Activated CD4-positive, alpha-beta T cell treated with anti-CD3 and anti-CD28 coated beads, Interleukin-2, Interleukin-4, amounts not matched to agents 100 ng/mL and 50 ng/mL, durations not matched to agents 16 hours and 8 hours (primary cell): ENCODE results near the gene MARCO.
"Not testable (repeated sequence)": the region's sequence is repeated elsewhere in the genome, so short reads cannot be mapped to it uniquely, and the experiment has no call there.

Experiments used
- DNase-seq: peaks from one replicate; pipeline ENCODE4 v3.0.0-alpha.2; 2020; ENCODE audit warnings: low spot score

MARCO gene

DNA sequence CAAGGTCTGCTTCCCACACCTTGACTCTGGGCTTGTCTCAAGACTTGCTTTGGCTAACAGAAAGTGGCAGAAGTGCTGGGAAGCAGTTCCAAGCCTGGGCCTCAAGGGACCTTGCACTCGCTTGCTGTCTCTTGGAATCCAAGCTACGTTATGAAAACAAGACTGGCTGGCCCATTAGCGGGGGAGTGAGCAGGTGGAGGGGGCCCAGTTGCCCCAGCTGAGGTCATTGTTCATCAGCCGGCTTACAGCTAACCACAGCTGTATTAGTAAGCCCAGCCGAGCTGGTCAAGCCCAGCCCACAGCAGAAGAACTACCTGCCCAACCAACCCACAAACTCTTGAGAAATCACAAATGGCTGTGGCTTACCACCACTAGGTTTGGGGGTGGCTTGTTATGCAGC, 63.1 kb downstream of the MARCO start:
- no peak for DNase-seq

DNA sequence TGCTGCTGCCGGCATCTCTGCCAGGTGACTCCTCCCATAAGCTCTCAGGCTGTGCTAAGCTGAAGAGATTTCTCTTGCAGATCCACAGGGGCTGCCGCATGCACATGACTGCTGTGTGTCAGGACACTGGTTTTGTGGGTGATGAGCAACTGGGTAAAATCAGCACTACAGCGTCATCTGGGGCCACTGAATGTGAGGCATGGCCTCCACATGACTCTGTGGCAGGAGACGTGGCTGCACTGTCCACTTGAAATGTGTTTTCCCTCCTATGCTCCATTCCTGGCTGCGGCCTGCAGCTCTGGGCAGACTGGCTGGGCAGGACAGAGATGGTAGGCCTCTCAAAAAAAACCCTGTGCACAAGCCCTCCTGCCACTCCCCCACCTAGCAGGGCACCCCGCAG, 63.6 kb downstream of the MARCO start:
- no peak for DNase-seq

DNA sequence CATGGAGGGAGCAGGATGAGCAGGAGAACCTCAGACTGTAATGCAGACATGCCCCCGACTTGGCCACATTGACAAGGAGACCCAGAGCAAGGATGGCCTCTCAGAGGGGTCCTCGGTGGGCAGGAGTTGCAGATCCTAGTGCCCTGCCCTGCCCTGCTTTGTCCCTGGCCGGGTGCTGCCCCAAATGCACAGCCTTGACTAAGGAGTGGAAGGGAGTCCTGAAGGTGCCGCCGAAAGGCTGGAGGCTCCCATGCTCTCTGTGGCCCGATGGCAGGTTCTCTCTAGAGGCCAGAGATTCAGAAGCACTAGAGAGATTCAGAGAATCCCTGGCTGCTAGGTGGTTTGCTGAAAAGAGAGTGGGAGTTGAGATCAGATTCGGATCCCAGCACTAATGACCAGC, 64.4 kb downstream of the MARCO start:
- DNase-seq: no peak

DNA sequence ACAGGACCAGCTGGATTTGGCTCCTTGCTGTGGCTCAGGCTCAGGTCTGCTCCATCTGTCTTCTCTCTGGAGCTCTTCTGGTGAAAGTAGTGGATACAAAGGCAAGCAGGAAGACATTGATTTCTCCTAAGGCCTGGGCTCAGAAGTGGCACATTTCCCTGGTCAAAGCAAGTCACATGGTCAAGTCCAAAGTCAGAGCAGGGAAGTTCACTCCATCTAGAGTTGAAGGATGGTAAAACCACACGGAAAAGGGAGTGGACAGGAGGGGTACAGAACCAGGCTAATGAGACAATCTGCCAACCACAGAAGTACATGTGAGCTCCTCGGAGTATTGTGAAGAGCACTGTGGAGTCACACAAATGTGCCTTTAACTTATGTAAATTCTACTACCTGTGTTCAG, 66.1 kb downstream of the MARCO start:
- no peak for DNase-seq

DNA sequence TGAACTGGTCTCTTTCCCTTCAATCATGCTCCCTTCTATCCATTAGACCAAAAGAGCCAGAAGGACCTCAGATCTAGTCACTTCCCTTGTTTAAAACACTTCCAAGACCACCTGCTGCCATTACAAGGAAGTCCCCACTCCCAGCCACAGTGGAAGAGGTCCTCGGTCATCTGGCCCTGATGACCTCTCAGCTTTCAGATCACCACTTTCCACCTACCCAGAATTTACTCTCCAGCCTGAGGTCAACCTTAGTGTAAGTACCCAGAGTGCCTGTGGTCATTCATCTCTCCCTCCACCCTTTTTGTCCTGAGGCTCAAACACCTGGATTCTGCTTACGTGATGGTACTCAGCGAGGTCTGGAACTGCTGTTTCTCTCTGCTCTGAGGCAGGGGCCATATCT, 67.1 kb downstream of the MARCO start:
- no peak for DNase-seq

DNA sequence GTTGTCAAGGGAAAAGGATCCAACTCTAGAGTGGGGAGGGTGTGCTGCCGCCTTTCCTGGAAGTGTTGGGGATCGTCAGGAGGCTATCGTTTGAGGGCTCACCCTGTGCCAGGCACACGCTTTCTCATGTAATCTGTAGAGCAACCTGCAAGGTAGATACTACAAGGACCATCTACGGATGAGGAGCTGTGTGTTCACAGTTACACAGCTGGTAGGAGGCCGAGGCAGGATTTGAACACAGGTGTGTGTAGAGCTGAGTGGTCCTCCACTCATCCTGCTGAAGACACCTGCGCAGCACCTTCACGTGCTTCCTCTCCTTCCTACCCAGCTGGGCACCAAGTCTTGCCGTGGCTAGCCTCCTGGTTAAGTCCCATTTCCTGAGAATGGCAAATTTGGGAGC, 68.3 kb downstream of the MARCO start:
- DNase-seq: no peak

DNA sequence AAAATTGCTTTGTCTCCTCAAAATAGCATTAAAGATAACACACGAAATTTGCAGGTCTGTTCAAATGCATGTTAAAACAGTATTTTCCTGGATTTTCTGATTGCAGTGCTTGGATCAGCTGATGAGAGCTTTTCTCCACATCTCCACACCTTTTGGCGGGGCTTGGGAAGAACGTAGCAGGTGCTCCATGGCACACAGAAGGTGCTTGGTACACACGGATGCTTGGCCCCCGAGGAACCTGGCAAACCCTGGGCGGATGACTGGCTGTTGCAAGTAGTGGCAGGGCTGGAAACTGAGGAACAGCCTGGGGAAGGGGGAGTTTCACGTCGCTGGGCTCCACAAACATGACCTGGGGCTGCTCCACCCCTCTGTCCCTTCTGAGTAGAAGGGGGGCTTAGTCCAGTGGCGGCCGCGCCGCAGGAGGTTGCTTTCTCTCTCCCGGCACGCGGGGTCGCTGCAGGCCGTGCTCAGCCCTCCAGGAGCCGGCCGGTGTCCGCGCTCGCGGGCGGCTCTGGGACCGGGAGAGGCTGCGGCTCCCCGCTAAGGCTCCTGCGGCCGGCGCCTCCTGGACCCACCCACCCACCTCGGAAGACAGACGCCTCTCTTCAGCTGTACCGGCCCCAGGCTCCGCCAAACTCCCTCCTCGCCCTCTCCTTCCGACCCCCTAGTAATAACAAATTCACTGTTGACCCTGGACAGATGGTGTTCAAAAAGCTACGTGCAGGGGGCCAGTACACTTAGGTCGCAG, 69.3 kb downstream of the MARCO start:
- no peak for DNase-seq

DNA sequence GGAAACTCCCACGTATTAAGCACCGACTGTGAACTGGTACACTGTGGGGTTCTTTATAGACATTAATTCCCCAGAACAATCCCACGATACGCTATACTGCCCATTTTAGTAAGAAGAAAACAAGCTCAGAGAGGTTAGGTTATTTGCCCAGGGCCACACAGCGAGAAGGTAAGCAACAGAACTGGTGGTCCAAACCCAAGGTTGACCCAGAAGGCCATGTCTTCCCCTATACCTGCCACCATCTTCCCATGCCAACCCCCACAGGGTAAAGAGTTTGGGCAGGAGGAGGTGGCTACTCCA, 69.9 kb downstream of the MARCO start:
- no peak for DNase-seq

DNA sequence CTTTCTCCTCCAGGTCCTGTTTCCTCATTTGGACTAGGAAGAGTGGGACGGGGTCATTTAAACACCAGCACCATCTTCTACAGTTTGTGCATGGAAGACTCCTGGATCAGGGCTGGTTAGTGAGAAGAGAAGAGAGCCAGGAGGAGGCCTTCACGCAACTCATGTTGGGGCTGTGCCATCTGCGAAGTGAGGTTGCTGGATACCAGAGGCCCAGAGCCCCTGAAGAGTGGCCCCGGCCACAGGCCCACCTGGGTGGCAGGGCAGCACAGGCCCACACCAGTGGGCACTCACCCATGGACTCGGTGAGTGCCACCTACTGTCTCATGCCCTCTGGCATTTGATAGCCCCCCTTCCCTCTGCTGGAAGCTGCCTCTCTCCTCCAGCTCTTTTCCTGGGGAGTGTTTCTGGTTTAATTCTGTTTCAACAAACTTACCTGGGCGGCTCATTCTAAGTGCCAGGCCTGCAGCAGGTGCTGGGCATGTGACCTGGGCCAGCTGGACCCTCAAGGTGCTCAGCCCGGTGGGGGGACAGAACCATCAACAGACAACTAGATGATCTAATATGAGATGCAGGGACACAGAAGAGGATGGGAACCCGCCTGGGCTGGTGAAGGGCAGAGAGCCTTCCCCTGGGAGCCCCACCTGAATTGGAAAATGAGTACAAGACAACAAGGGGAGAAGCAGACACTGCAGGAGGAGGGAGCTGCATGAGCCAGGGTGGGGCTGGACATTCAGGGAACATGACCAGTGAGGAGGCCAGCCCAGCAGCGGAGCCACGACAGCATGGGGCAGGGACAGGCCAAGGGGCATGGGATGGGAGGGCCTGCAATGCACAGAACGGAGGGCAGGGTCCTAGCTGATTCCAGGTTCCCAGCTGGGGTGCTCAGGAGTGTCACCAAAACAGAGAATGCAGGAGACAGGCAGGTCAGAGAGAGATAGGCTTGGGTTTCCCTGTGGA, 70.6 kb downstream of the MARCO start:
- DNase-seq: no peak

DNA sequence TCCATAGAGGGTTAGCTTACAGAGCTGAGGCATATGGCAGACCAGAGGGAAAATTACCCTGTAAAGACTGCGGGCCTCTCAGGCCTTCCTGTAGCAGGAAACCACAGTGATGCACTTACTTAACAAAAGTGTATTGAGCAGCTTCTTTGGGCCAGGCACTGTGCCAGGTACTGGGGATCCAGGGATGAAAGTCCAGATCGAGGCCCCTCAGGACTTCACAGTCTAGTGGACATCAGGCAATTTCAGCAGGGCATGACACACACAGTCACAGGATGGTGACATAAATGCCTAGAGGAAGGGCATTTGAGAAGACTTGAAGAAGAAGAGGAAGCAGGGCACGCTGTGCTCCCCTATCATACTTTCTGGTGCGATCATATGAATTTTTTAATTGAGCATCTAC, 71.7 kb downstream of the MARCO start:
- no peak for DNase-seq

DNA sequence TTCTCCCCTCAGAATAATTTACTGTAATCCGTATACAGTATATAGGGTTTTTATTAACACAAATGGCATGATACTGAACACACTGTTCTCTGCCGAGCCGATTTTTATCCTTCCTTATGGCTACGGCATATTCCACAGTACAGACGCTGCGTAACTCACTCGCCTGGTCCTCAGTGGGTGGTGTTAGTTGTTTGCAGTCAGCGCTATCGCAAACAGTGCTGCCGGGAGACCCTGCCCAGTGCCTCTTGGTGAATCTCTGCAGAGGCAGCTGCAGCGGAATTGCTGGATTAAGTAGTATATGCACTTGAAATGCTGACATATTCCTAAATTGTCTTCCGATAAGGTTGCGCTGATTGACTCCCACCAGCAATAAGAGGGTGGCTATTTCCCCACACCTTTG, 73.9 kb downstream of the MARCO start:
- no peak for DNase-seq

DNA sequence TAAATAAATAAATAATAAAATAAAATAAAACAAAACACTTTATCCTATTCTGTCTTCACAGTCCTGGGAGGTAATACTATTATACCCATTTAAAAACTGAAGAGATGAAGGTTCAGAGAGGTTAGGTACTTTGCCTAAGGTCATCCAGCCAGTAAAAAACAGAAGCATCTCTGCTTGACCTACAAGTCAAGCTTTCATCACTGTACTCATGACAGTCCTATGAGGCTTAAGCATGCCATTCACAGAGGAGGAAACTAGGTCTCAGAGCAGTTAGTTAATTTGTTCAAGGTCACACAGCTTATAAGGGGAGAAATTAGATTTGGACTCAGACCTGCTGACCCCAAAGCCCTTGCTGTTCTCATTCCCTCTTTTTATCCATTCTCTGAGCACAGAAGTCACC, 77.5 kb downstream of the MARCO start:
- DNase-seq: no peak

DNA sequence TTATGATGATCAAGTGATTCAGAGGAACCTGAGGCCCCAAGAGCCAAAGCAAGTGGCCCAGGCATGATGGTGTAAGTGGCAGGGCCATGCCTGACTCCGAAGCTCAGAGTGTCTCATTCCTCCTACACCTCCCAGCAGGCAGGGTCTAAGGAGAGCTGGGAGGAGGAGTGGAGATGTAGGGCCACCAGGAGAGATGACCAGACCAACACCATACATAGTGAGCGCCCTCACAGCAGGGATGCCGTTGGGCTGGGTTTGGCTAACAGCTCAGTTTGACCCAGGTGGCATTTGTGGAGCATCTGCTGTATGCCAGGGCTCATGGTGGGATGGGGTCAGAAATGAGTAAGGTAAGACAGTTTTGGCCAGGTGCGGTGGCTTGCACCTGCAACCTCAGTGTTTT, 80.7 kb downstream of the MARCO start:
- DNase-seq: no peak

DNA sequence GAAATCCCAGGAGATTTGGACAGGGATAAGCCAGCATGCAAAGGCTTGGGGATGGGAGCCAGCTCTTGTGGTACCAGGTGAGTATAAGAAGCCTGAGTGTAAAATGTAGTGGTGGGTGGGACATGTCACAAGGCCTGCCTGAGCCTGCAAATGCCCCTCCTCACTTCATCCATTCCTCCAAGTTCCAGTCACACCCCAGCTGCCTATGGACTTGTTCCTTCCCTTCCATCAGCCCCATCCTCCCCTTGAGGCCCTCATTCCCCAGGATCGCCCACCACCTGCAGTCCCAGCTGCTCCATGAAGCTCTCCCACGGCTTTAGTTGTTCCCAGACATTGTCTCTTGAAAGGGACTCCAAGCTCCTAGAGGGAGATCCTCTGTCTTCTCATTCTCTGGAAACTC, 81.5 kb downstream of the MARCO start:
- DNase-seq: no peak

DNA sequence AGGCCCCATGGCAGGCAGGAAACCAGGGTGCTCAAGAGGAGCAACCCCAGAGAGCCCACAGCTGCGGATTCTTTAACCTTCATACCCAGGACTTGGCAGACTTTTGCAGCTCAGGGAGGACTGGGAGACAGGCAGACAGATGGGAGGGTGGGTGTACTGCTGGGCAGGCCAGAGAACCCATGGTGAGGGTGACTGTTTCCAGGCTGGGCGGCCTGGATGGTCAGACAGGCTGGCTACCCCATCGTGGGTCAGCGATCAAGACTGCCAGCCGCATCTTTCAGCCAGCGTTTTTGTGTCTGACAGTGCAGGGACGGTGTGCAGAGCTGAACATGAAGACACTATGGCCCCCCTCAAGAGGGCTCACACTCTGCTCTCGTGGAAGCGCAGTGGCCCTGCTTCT, 82.2 kb downstream of the MARCO start:
- no peak for DNase-seq

DNA sequence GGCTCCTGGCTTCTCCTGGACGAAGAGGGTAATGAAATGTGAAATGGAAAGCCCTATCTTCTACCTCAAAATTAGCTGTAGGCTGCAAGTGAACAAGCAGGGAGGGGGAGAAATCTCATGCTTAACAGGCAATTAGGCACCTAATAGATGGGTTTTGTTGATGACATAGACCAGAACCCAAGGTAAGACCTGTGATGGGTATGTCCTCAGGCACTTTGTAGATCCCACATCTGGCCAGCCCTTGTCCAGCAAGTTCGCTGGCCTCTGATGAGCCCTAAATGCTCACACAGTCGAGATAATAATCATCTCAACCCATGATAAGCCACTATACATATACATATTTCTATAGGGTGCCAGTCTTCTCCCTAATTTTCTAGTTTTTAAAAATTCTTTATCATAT, 82.6 kb downstream of the MARCO start:
- DNase-seq: no peak

DNA sequence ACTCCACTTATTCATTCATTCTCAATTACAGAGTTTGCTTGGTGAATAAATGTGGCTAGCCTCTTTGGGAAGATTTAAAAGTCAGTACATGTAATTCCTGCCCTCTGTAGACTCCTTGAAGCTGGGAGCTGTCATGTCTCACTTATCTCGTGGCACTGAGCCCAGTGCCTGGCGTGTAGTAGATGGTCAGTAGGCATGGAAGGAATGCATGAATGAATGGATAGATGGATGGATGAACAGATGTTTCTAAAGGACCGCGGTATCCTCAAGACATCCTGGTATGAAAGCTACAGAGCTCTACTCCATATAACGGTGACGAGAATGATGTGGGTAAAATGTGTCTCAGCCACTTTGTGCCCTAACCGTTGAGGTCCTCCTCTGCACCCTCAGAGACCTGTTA, 83.0 kb downstream of the MARCO start:
- no peak for DNase-seq

DNA sequence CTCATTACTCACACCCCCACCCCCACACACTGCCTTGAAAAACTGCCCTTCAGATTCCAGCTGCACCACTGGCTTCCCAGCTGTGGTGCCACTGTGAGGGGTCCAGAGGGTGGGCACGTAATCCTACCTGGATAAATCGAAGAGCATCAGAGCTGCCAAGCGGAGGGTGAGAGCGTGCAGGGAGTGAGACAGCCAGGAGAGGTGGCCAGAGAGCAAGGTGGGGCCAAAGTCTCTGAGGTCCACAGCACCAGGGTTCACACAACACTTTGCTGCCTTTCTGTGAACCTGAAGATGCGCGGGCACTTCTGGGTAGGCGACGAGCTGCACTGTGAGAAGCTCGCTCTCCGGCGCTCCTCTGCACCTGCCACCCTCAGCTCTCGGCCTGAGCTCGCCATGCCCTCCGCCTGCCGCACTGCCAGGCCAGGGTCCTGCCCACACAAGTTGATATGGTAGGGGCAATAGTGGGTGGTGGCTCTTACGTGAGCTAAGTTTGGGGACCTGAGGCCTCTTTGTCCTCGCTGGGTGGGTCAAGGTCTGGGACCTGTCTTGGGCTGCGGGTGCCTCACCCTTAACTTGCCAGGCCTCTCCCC, 83.9 kb downstream of the MARCO start:
- DNase-seq: no peak

DNA sequence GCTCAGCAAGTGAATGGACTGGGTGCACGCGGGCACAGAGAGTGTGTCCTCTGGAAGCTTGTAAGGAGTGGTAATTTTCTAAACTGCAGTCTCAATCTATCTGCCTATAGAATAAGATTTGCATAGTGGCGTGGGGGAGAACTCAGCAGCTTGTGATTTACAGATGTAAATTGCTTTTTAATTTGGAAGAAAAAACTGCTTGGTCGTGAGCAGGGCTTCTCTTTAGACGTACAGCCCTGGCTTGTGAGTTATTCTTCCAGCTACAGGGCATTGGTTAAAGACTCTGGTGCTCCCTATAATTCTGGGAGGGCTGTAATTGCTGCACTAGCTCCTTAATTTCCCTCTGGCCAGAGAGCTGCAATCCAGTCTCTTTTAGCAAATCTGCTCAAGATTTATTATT, 84.9 kb downstream of the MARCO start:
- no peak for DNase-seq

DNA sequence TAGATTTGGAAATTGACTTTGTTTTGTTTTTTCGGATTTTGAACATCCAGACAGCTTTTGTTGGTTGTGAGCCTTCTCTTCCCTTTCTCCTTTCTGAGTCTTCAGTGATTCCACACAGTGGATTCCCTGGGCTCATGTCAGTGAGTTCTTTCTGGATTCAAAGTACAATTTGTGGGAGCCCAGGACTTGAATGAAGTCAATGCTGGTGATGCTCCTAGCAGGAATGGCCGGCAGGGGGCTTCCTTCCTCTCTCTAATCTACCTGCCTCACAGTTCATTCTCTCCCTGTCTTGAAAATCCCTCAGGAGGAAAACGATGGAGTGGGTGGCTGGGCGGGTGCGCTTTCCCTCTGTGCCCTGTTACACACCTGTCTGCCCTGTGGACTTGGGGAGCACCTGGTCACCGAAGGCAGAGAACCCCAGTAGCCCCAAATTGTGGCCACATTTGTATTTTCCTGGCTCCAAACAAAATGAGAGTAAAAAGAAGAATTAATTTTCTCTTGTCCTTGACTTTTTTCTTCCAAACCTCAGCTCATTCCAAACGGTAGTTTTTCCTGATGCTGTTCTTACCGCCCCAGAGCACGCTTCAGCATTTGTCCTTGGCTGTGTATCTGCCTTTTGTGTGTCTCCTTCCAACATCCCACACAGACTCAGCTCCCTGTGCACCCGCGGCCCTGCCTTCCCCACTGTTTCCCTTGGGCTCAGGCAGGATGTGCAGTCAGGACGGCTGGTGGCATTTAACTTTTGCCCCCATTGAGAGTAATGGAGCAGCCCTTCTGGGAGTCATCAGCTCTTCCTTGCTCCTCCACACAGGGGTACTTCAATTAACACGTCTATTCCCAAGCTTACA, 86.6 kb downstream of the MARCO start:
- no peak for DNase-seq

DNA sequence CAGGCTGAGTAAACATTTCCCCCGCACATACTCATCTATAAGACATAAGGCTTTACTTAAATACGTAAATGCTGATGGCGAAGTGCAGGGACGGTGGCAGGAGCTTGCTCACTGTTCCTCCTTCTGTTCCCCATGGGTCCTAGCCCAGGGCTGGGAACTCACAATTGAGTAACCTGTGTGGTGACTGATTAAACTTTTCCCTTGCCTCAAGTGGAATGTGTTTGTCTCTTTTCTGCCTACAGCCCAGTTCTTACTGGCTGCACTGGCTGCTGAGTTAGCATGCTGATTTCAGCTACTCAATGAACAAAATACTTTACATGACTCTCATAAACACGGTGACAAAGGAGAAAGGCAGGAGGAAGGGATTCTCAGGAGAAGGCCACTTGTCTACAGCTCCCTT, 87.3 kb downstream of the MARCO start:
- DNase-seq: no peak

DNA sequence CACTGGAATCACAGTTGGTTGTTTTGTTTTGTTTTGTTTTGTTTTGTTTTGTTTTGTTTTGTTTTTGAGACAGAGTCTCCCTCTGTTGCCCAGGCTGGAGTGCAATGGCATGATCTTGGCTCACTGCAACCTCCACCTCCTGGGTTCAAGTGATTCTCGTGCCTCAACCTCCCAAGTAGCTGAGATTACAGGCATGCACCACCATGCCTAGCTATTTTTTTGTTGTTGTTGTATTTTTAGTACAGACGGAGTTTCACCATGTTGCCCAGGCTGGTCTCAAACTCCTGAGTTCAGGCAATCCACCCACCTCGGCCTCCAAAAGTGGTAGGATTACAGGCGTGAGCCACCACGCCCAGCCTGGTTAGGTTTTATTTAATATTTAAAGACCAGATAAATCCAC, 95.9 kb downstream of the MARCO start:
- not testable (repeated sequence) for DNase-seq
